GM12878 (cell line): ENCODE measurements around the gene DCTPP1. TPM values are rescaled to one million over a fixed set of nuclear protein-coding genes. Genes with fewer than 3 reads are reported as not detected.

Experiments
- ATAC-seq: fragments of 200-7000 bp; cut with Tn5 transposase; 3 replicates; pipeline ENCODE4 v1.9.1; 2020; ENCODE audit warnings: mild to moderate bottlenecking, moderate library complexity
- BruUV-seq: library from RNA; stranded (reverse); fragments of 400-500 nt; replicated peaks from 2 replicates; lab custom pipeline; 2021; lab: Mats Ljungman, UMichigan
- CTCF ChIA-PET: fragments of 300-600 bp; sonication (Branson Sonifier 250); formaldehyde crosslinking; extraction: SDS; loops from one replicate; lab custom pipeline; 2021; ENCODE audit warnings: inconsistent platforms; lab: Yijun Ruan, JAX
- POLR2A ChIA-PET: fragments of 350-600 bp; formaldehyde crosslinking; extraction: SDS; loops from one replicate; lab custom pipeline; 2021; ENCODE audit warnings: inconsistent platforms; lab: Charles Lee
- RAD21 ChIA-PET: fragments of 300-600 bp; sonication (Branson Sonifier 250); formaldehyde crosslinking; loops from one replicate; lab custom pipeline; 2023; ENCODE audit warnings: antibody characterized with exemption; ENCODE audit not compliant: unreplicated experiment; lab: Charles Lee
- SMC1A ChIA-PET: fragments of 300-600 bp; sonication (Branson Sonifier 250); formaldehyde crosslinking; loops from one replicate; lab custom pipeline; 2023; ENCODE audit not compliant: unreplicated experiment, uncharacterized antibody; lab: Charles Lee
- DNase-seq: peaks from one replicate; pipeline ENCODE4 v3.0.0-alpha.2; 2011; ENCODE audit warnings: low read depth, low spot score
- FAIRE-seq: peaks from 3 replicates; lab custom pipeline; 2011; peaks lifted over from hg19 to GRCh38; lab: Jason Lieb, UNC
- H2AFZ ChIP-seq: 2 replicates; pipeline ENCODE4 v1.6.0; 2011; ENCODE audit warnings: low read depth, low read length, control low read depth; ENCODE audit not compliant: control insufficient read depth
- H3K27ac ChIP-seq: 2 replicates; pipeline ENCODE4 v1.5.1; 2011; ENCODE audit warnings: control low read depth; ENCODE audit not compliant: control insufficient read depth, insufficient read depth
- H3K27me3 ChIP-seq, 2 experiments: replicated peaks in 1 of 2; 2 replicates each; pipeline versions ENCODE4 v1.6.0 to v1.6.1; 2011; ENCODE audit warnings: low read length in 1 of 2; ENCODE audit not compliant: control insufficient read depth in 2 of 2, insufficient read depth in 2 of 2
- H3K36me3 ChIP-seq, 2 experiments: 2 replicates each; pipeline ENCODE4 v1.5.1; 2011; ENCODE audit warnings: low read length in 1 of 2; ENCODE audit not compliant: control insufficient read depth in 2 of 2, insufficient read depth in 2 of 2
- H3K4me1 ChIP-seq: 2 replicates; pipeline ENCODE4 v1.6.1; 2011; ENCODE audit warnings: mild to moderate bottlenecking, low read length, moderate library complexity, mixed read lengths; ENCODE audit not compliant: control insufficient read depth, insufficient read depth
- H3K4me2 ChIP-seq: 2 replicates; pipeline ENCODE4 v1.6.0; 2011; ENCODE audit warnings: control low read depth; ENCODE audit not compliant: control insufficient read depth, insufficient read depth
- H3K4me3 ChIP-seq: fragments of 200-600 bp; sonication (generic); 2 replicates; pipeline ENCODE4 v1.5.1; 2016
- H3K79me2 ChIP-seq: 2 replicates; pipeline ENCODE4 v1.6.0; 2011; ENCODE audit warnings: low read length; ENCODE audit not compliant: control insufficient read depth, insufficient read depth
- H3K9ac ChIP-seq: 2 replicates; pipeline ENCODE4 v1.8.0; 2011; ENCODE audit warnings: low read length, control low read depth, mixed read lengths; ENCODE audit not compliant: control insufficient read depth, insufficient read depth
- H3K9me3 ChIP-seq: replicated peaks from 3 replicates; pipeline ENCODE4 v1.5.1; 2011; ENCODE audit warnings: mild to moderate bottlenecking, low read length; ENCODE audit not compliant: control insufficient read depth, insufficient read depth
- H4K20me1 ChIP-seq: 2 replicates; pipeline ENCODE4 v1.6.0; 2011; ENCODE audit not compliant: control insufficient read depth, insufficient read depth
- ASH2L ChIP-seq: fragments of 300-600, 200-600 bp; sonication (generic); IDR thresholded peaks from 2 replicates; pipeline ENCODE4 v1.6.1; 2017; ENCODE audit warnings: low read depth, mild to moderate bottlenecking, borderline replicate concordance
- GATAD2B ChIP-seq: fragments of 450-650 bp; conservative IDR thresholded peaks from 2 replicates; pipeline ENCODE4 v1.6.1; 2017; ENCODE audit warnings: low read depth, mild to moderate bottlenecking, moderate library complexity
- HDAC2 ChIP-seq: fragments of 200-600 bp; sonication (generic); IDR thresholded peaks from 2 replicates; pipeline ENCODE4 v1.6.1; 2017
- HDAC6 ChIP-seq: fragments of 200-600 bp; sonication (generic); IDR thresholded peaks from one replicate; pipeline ENCODE4 v1.8.0; 2017; ENCODE audit warnings: antibody characterized with exemption; ENCODE audit not compliant: unreplicated experiment
- MTA3 ChIP-seq: IDR thresholded peaks from 2 replicates; pipeline ENCODE4 v1.6.1; 2012; ENCODE audit warnings: low read length, inconsistent platforms, borderline replicate concordance
- NFYA ChIP-seq: IDR thresholded peaks from 2 replicates; pipeline ENCODE4 v1.6.1; 2011; ENCODE audit warnings: low read depth, mild to moderate bottlenecking, low read length, improper control_type of control experiment, borderline replicate concordance
- NRF1 ChIP-seq: conservative IDR thresholded peaks from 2 replicates; pipeline ENCODE4 v1.6.1; 2011; ENCODE audit warnings: mild to moderate bottlenecking, low read depth, low read length, improper control_type of control experiment
- POLR2A ChIP-seq: IDR thresholded peaks from 2 replicates; pipeline ENCODE4 v1.6.1; 2011; ENCODE audit warnings: low read depth, mild to moderate bottlenecking, low read length
- RB1 ChIP-seq: fragments of 450-650 bp; formaldehyde crosslinking; IDR thresholded peaks from 2 replicates; pipeline ENCODE4 v1.6.1; 2017; ENCODE audit warnings: mild to moderate bottlenecking, borderline replicate concordance
- SMARCA5 ChIP-seq: fragments of 450-650 bp; IDR thresholded peaks from 2 replicates; pipeline ENCODE4 v1.6.1; 2017; ENCODE audit warnings: mild to moderate bottlenecking
- TARDBP ChIP-seq: IDR thresholded peaks from 2 replicates; pipeline ENCODE4 v1.6.1; 2016; ENCODE audit warnings: borderline replicate concordance
- TCF12 ChIP-seq: IDR thresholded peaks from 2 replicates; pipeline ENCODE4 v1.6.1; 2011; ENCODE audit warnings: low read depth, mild to moderate bottlenecking, low read length
- TCF3 ChIP-seq: IDR thresholded peaks from 2 replicates; pipeline ENCODE4 v1.6.1; 2012; ENCODE audit warnings: low read depth, mild to moderate bottlenecking, low read length, borderline replicate concordance; ENCODE audit not compliant: insufficient read depth
- WGBS: methylation state at CpG from one replicate; pipeline ENCODE4 v1.1.6; 2016; ENCODE audit warnings: low lambda C conversion rate; ENCODE audit not compliant: insufficient replicate concordance, insufficient coverage; ENCODE audit errors: missing lambda C conversion rate; 5-methylcytosine and 5-hydroxymethylcytosine counted together
- in situ Hi-C: fragments of 300-500 bp; cut with MboI; formaldehyde crosslinking; loops from 9 replicates; pipeline ENCODE4 v1.14.3; 2018; ENCODE audit warnings: mixed read lengths
- intact Hi-C: fragments of 100-400 bp; cut with micrococcal nuclease; formaldehyde crosslinking; loops from one replicate; pipeline ENCODE4 v1.14.2; 2022; ENCODE audit not compliant: unreplicated experiment
- polyA plus RNA-seq, 11 experiments: library from polyadenylated mRNA; depleted of rRNA in 4 of 11; unstranded in 6 of 11; stranded (reverse) in 5 of 11; fragments of >200 nt; fragmentation: Nextera tagmentation in 4 of 11; fragmentation: Illumina TruSeq in 1 of 11; extraction: Ambion mirVana in 4 of 11; extraction: Trizol in 1 of 11; gene quantifications; 1 replicate in 1 of 11; 2 replicates in 10 of 11; pipeline versions ENCODE4 v1.2.1 to v1.2.3, GENCODE V29; 2011 to 2016; ENCODE audit warnings: inconsistent platforms in 2 of 11, missing spikeins in 2 of 11, low read depth in 1 of 11
- total RNA-seq, 4 experiments: library from RNA; depleted of rRNA in 3 of 4; stranded (reverse); fragments of >200 nt in 3 of 4; fragmentation: Illumina TruSeq in 1 of 4; extraction: Trizol in 1 of 4; gene quantifications; 2 replicates each; pipeline versions ENCODE4 v1.2.1 to v1.2.3, GENCODE V29; 2013 to 2021
- TF ChIP-seq, protein P1 (sequence below): fragments of 450-650 bp; formaldehyde crosslinking; IDR thresholded peaks from 2 replicates; pipeline ENCODE4 v1.5.0; 2022; ENCODE audit warnings: mild to moderate bottlenecking, missing genetic modification characterization
- TF ChIP-seq, protein P2 (sequence below): IDR thresholded peaks from 2 replicates; pipeline ENCODE4 v1.6.1; 2011; ENCODE audit warnings: low read depth, mild to moderate bottlenecking, low read length, moderate library complexity, borderline replicate concordance; ENCODE audit errors: extremely low read depth
- TF ChIP-seq, protein P3 (sequence below): fragments of 450-650 bp; IDR thresholded peaks from 2 replicates; pipeline ENCODE4 v1.6.1; 2017; ENCODE audit warnings: antibody characterized with exemption, mild to moderate bottlenecking, moderate library complexity

Gene DCTPP1
- total and polyA plus RNA-seq, 10 of the 15 experiments (the other 5 are each of a cell fraction or from before 2014, with no cell fraction given) = 72.1 to 266 (median 157) TPM

DNA sequence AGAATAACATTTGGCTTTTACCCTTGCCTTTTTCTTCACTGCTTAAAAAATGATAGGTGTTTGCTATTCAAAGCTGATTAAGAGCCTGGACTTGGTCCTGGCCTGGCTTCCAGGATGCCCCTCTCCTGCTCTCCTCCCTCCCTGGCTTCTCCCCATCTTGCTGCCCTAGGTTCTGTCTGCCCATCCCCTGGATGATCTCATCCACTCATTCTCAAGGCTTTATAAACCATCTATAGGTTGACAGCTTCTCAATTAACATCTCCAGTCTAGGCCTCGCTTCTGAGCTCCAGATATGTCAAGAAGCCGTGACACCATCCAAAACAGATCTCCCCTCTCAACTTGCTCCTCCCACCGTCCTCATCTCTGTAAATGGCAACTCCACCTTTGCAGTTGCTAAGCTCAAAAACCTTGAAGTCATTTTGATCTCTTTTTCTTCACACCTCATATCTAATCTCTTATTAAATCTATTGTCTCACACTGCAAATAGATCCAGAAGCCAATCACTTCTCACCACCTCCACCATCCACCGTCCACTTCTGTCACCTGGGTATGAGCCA is 13.7 kb downstream of the DCTPP1 start:
- no peaks in the 10 kb centered on the region for H3K79me2 ChIP-seq
- no peak overlapping the region for H3K9ac ChIP-seq
- POLR2A ChIA-PET = interaction anchor here (1.3 to 2.0 kb wide), 3 partner anchors 10 to 325 kb away, joined by 4 to 7 read pairs (median 4); partner anchors contain the start of genes TBC1D10B, TBX6 and ZNF771
- no peak overlapping the region for H3K4me2 ChIP-seq
- H3K27me3 ChIP-seq = no peaks in the 10 kb centered on the region
- H3K27ac ChIP-seq = no peak overlapping the region
- H3K4me1 ChIP-seq = peaks cover 8% of the 10 kb centered on the region
- FAIRE-seq (no peak), DNase-seq (no peak), ATAC-seq (no peak)
- SMC1A ChIA-PET = interaction anchor here (0.7 to 0.9 kb wide), 2 partner anchors 35 to 193 kb away, joined by 3 read pairs; no protein-coding TSS in a partner anchor
- no peaks in the 10 kb centered on the region for H3K9me3 ChIP-seq
- intact Hi-C loops (no loop called here), in situ Hi-C loops (no loop called here)
- CTCF ChIA-PET = interaction anchor here (1.0 to 2.1 kb wide), 4 partner anchors 119 to 213 kb away, joined by 3 to 8 read pairs (median 3); no protein-coding TSS in a partner anchor
- no peak overlapping the region for H2AFZ ChIP-seq
- H3K36me3 ChIP-seq = peaks cover 1 to 4% of the 10 kb centered on the region in 2 experiments; a peak in 2 of 4 replicates
- BruUV-seq = no TSS peak
- H4K20me1 ChIP-seq = no peaks in the 10 kb centered on the region
- WGBS = 100% methylated on average over 4 of the region's 4 CpGs
- RAD21 ChIA-PET = interaction anchor here (0.7 kb wide), 1 partner anchor 14 kb away, joined by 3 read pairs; the partner anchor contains the start of gene DCTPP1
- H3K4me3 ChIP-seq = no peak overlapping the region
- TF ChIP-seq NFYA = no peak
- TF ChIP-seq TARDBP = no peak
- TF ChIP-seq TCF3 = no peak
- no peak for TF ChIP-seq GATAD2B
- TF ChIP-seq, protein P1, sequence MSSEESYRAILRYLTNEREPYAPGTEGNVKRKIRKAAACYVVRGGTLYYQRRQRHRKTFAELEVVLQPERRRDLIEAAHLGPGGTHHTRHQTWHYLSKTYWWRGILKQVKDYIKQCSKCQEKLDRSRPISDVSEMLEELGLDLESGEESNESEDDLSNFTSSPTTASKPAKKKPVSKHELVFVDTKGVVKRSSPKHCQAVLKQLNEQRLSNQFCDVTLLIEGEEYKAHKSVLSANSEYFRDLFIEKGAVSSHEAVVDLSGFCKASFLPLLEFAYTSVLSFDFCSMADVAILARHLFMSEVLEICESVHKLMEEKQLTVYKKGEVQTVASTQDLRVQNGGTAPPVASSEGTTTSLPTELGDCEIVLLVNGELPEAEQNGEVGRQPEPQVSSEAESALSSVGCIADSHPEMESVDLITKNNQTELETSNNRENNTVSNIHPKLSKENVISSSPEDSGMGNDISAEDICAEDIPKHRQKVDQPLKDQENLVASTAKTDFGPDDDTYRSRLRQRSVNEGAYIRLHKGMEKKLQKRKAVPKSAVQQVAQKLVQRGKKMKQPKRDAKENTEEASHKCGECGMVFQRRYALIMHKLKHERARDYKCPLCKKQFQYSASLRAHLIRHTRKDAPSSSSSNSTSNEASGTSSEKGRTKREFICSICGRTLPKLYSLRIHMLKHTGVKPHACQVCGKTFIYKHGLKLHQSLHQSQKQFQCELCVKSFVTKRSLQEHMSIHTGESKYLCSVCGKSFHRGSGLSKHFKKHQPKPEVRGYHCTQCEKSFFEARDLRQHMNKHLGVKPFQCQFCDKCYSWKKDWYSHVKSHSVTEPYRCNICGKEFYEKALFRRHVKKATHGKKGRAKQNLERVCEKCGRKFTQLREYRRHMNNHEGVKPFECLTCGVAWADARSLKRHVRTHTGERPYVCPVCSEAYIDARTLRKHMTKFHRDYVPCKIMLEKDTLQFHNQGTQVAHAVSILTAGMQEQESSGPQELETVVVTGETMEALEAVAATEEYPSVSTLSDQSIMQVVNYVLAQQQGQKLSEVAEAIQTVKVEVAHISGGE (CRISPR knock-in tag) = no peak
- no peak for TF ChIP-seq ASH2L
- TF ChIP-seq POLR2A = no peak
- TF ChIP-seq NRF1 = no peak
- TF ChIP-seq TCF12 = no peak
- TF ChIP-seq RB1 = no peak
- TF ChIP-seq MTA3 = no peak
- TF ChIP-seq, protein P2, sequence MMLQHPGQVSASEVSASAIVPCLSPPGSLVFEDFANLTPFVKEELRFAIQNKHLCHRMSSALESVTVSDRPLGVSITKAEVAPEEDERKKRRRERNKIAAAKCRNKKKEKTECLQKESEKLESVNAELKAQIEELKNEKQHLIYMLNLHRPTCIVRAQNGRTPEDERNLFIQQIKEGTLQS = no peak
- TF ChIP-seq HDAC6 = no peak
- TF ChIP-seq HDAC2 = no peak
- TF ChIP-seq, protein P3, sequence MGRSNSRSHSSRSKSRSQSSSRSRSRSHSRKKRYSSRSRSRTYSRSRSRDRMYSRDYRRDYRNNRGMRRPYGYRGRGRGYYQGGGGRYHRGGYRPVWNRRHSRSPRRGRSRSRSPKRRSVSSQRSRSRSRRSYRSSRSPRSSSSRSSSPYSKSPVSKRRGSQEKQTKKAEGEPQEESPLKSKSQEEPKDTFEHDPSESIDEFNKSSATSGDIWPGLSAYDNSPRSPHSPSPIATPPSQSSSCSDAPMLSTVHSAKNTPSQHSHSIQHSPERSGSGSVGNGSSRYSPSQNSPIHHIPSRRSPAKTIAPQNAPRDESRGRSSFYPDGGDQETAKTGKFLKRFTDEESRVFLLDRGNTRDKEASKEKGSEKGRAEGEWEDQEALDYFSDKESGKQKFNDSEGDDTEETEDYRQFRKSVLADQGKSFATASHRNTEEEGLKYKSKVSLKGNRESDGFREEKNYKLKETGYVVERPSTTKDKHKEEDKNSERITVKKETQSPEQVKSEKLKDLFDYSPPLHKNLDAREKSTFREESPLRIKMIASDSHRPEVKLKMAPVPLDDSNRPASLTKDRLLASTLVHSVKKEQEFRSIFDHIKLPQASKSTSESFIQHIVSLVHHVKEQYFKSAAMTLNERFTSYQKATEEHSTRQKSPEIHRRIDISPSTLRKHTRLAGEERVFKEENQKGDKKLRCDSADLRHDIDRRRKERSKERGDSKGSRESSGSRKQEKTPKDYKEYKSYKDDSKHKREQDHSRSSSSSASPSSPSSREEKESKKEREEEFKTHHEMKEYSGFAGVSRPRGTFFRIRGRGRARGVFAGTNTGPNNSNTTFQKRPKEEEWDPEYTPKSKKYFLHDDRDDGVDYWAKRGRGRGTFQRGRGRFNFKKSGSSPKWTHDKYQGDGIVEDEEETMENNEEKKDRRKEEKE = no peak
- no peak for TF ChIP-seq SMARCA5
